LNCAP (cell line): ENCODE data around the gene HIPK2.

Source experiments
- CTCF ChIP-seq: fragments of 450-650 bp; IDR thresholded peaks from 2 replicates; pipeline ENCODE4 v1.5.1; 2017; ENCODE audit warnings: mild to moderate bottlenecking

HIPK2 gene

GRCh38 chr7:139771001-139771956 is 6.5 kb downstream of the HIPK2 start:
- TF ChIP-seq CTCF: no peak

GRCh38 chr7:139769761-139770160 is 8.0 kb downstream of the HIPK2 start:
- TF ChIP-seq CTCF: no peak

GRCh38 chr7:139769066-139769465 is 8.7 kb downstream of the HIPK2 start:
- TF ChIP-seq CTCF: no peak

- TF ChIP-seq CTCF: no peak
Observed at GRCh38 chr7:139768249-139768824, 9.5 kb downstream of the HIPK2 start.

GRCh38 chr7:139767561-139767982 is 10.2 kb downstream of the HIPK2 start:
- TF ChIP-seq CTCF: no peak

- TF ChIP-seq CTCF: no peak
Observed at GRCh38 chr7:139765143-139765542, 12.7 kb downstream of the HIPK2 start.

GRCh38 chr7:139763330-139763729 is 14.5 kb downstream of the HIPK2 start:
- no peak for TF ChIP-seq CTCF
